A549 (cell line): ENCODE data around the gene ZNF530. TPM values are rescaled to one million over a fixed set of nuclear protein-coding genes. Genes with fewer than 3 reads are reported as not detected.

ENCODE experiments used
- ATAC-seq, 2 experiments: fragments of 200-7000 bp in 1 of 2; fragments of >200 bp in 1 of 2; cut with Nextera tagmentation in 1 of 2; cut with Tn5 transposase in 1 of 2; 3 replicates each; pipeline versions ENCODE4 v1.8.0 to v1.9.1; 2018 to 2020; ENCODE audit warnings: mild to moderate bottlenecking in 1 of 2, moderate library complexity in 1 of 2
- CTCF ChIA-PET: fragments of 300-600 bp; sonication (Branson Sonifier 250); formaldehyde crosslinking; extraction: SDS; loops from one replicate; lab custom pipeline; 2021; ENCODE audit warnings: antibody characterized with exemption, inconsistent platforms; lab: Yijun Ruan, JAX
- POLR2A ChIA-PET: fragments of 350-600 bp; formaldehyde crosslinking; extraction: SDS; loops from one replicate; lab custom pipeline; 2021; ENCODE audit warnings: antibody characterized with exemption, inconsistent platforms; lab: Yijun Ruan, JAX
- DNase-seq, 2 experiments: peaks; one replicate each; pipeline versions ENCODE4 v3.0.0 to v3.0.0-alpha.2; 2011 to 2016; ENCODE audit warnings: low read depth in 1 of 2, low spot score in 1 of 2
- FAIRE-seq: peaks from 2 replicates; lab custom pipeline; 2011; peaks lifted over from hg19 to GRCh38; lab: Jason Lieb, UNC
- H3K27ac ChIP-seq, 2 experiments: fragments of >200 bp; sonication (Bioruptor Twin); formaldehyde crosslinking; 3 replicates each; pipeline ENCODE4 v1.5.1; 2016 to 2017
- H3K4me1 ChIP-seq: fragments of >200 bp; sonication (Bioruptor Twin); formaldehyde crosslinking; 3 replicates; pipeline ENCODE4 v1.6.1; 2016
- H3K4me2 ChIP-seq: fragments of >200 bp; sonication (Bioruptor Twin); formaldehyde crosslinking; 3 replicates; pipeline ENCODE4 v1.6.1; 2016
- H3K4me3 ChIP-seq: fragments of >200 bp; sonication (Bioruptor Twin); formaldehyde crosslinking; 3 replicates; pipeline ENCODE4 v1.5.1; 2016
- H3K9me3 ChIP-seq: fragments of >200 bp; sonication (Bioruptor Twin); formaldehyde crosslinking; 3 replicates; pipeline ENCODE4 v1.6.1; 2016
- CBX2 ChIP-seq: fragments of 200-600 bp; sonication (generic); IDR thresholded peaks from 2 replicates; pipeline ENCODE4 v1.6.1; 2016; ENCODE audit warnings: low read depth, mild to moderate bottlenecking, borderline replicate concordance
- CBX8 ChIP-seq: fragments of 200-600 bp; sonication (generic); IDR thresholded peaks from 2 replicates; pipeline ENCODE4 v1.6.1; 2016
- CHD4 ChIP-seq: fragments of 200-600 bp; sonication (generic); IDR thresholded peaks from 2 replicates; pipeline ENCODE4 v1.6.1; 2016; ENCODE audit warnings: antibody characterized with exemption, mild to moderate bottlenecking, borderline replicate concordance
- EHF ChIP-seq: fragments of 250-450 bp; sonication (Bioruptor Pico); IDR thresholded peaks from 2 replicates; pipeline ENCODE4 v1.5.0; 2020; ENCODE audit warnings: mild to moderate bottlenecking
- GATA3 ChIP-seq: IDR thresholded peaks from 2 replicates; pipeline ENCODE4 v1.6.1; 2012; ENCODE audit warnings: borderline replicate concordance
- HEYL ChIP-seq: fragments of 250-450 bp; sonication (Bioruptor Pico); IDR thresholded peaks from 2 replicates; pipeline ENCODE4 v1.8.0; 2021; ENCODE audit warnings: mild to moderate bottlenecking, moderate library complexity
- JUN ChIP-seq, 2 experiments: fragments of >200 bp; sonication (Bioruptor Twin); formaldehyde crosslinking; IDR thresholded peaks; 2 replicates in 1 of 2; 3 replicates in 1 of 2; pipeline ENCODE4 v1.6.1; 2016 to 2017
- JUNB ChIP-seq: fragments of >200 bp; sonication (Bioruptor Twin); formaldehyde crosslinking; IDR thresholded peaks from 2 replicates; pipeline ENCODE4 v1.6.1; 2016
- MAFK ChIP-seq: fragments of 450-650 bp; IDR thresholded peaks from 2 replicates; pipeline ENCODE4 v1.6.1; 2014; ENCODE audit not compliant: partially characterized antibody
- NFE2L2 ChIP-seq: fragments of 150-350 bp; conservative IDR thresholded peaks from 2 replicates; pipeline ENCODE4 v1.6.1; 2014; ENCODE audit warnings: low read length
- NPAS2 ChIP-seq: fragments of 250-450 bp; sonication (Bioruptor Pico); IDR thresholded peaks from 2 replicates; pipeline ENCODE4 v1.8.0; 2022; ENCODE audit warnings: mild to moderate bottlenecking, moderate library complexity, borderline replicate concordance
- POLR2A ChIP-seq: IDR thresholded peaks from 2 replicates; pipeline ENCODE4 v1.6.1; 2012; ENCODE audit warnings: mild to moderate bottlenecking, low read length
- RARB ChIP-seq: fragments of 250-450 bp; sonication (Bioruptor Pico); IDR thresholded peaks from 2 replicates; pipeline ENCODE4 v1.8.0; 2021; ENCODE audit warnings: mild to moderate bottlenecking, moderate library complexity
- RCOR1 ChIP-seq: fragments of 150-350 bp; IDR thresholded peaks from 2 replicates; pipeline ENCODE4 v1.6.1; 2014; ENCODE audit warnings: antibody characterized with exemption, low read length, low read depth
- RNF2 ChIP-seq: fragments of 200-600 bp; sonication (generic); IDR thresholded peaks from 2 replicates; pipeline ENCODE4 v1.6.1; 2016; ENCODE audit warnings: low read depth, mild to moderate bottlenecking, antibody characterized with exemption, moderate library complexity, borderline replicate concordance
- TFCP2L1 ChIP-seq: fragments of 250-450 bp; sonication (Bioruptor Pico); IDR thresholded peaks from 2 replicates; pipeline ENCODE4 v1.5.0; 2021; ENCODE audit warnings: mild to moderate bottlenecking
- ZC3H11A ChIP-seq: fragments of 450-650 bp; IDR thresholded peaks from 2 replicates; pipeline ENCODE4 v1.6.1; 2014; ENCODE audit warnings: antibody characterized with exemption, mild to moderate bottlenecking
- ZFP36 ChIP-seq: fragments of 450-650 bp; IDR thresholded peaks from 2 replicates; pipeline ENCODE4 v1.6.1; 2014; ENCODE audit warnings: borderline replicate concordance; ENCODE audit not compliant: partially characterized antibody
- ZNF302 ChIP-seq: fragments of 250-450 bp; sonication (Bioruptor Pico); IDR thresholded peaks from 2 replicates; pipeline ENCODE4 v1.9.0; 2021; ENCODE audit warnings: inconsistent platforms, mild to moderate bottlenecking, moderate library complexity
- WGBS: methylation state at CpG from one replicate; pipeline ENCODE4 v1.1.6; 2017; ENCODE audit errors: missing lambda C conversion rate; 5-methylcytosine and 5-hydroxymethylcytosine counted together
- polyA minus RNA-seq: library from RNA; depleted of rRNA, polyadenylated mRNA; stranded (reverse); fragments of >200 nt; gene quantifications from 2 replicates; pipeline ENCODE4 v1.2.3, GENCODE V29; 2011; rRNA and poly(A)+ RNA removed
- polyA plus RNA-seq, 4 experiments: library from polyadenylated mRNA; depleted of rRNA in 3 of 4; stranded (reverse); fragments of >200 nt; fragmentation: RNase III in 1 of 4; extraction: RNeasy Plus Mini Kit Qiagen cat#74134 plus additional on column Dnase treatment in 1 of 4; gene quantifications; 2 replicates in 3 of 4; 3 replicates in 1 of 4; pipeline ENCODE4 v1.2.3, GENCODE V29; 2011 to 2017
- TF ChIP-seq, protein P1 (sequence below): IDR thresholded peaks from 2 replicates; pipeline ENCODE4 v1.6.1; 2012; ENCODE audit warnings: low read depth, borderline replicate concordance
- TF ChIP-seq, protein P2 (sequence below): IDR thresholded peaks from 2 replicates; pipeline ENCODE4 v1.6.1; 2012
- TF ChIP-seq, protein P3 (sequence below): fragments of 150-350 bp; IDR thresholded peaks from 2 replicates; pipeline ENCODE4 v1.6.1; 2014; ENCODE audit warnings: low read depth, mild to moderate bottlenecking, low read length
- TF ChIP-seq, protein P4 (sequence below): fragments of >200 bp; sonication (Bioruptor Twin); formaldehyde crosslinking; IDR thresholded peaks from 2 replicates; pipeline ENCODE4 v1.6.1; 2016
- TF ChIP-seq, protein P5 (sequence below): fragments of 450-650 bp; IDR thresholded peaks from 2 replicates; pipeline ENCODE4 v1.6.1; 2014; ENCODE audit warnings: antibody characterized with exemption
- TF ChIP-seq, protein P6 (sequence below): fragments of 200-600 bp; sonication (generic); IDR thresholded peaks from 2 replicates; pipeline ENCODE4 v1.6.1; 2016; ENCODE audit warnings: antibody characterized with exemption, mild to moderate bottlenecking, moderate library complexity

Gene ZNF530
- polyA plus RNA-seq (2011; rRNA removed) (4.9 and 5.9 TPM in 2 replicates), polyA plus RNA-seq (2017; fragmentation: RNase III; extraction: RNeasy Plus Mini Kit Qiagen cat#74134 plus additional on column Dnase treatment) (4.9 to 6.3 TPM (median 6.3 TPM) in 3 replicates), polyA minus RNA-seq (3.9 and 7.1 TPM in 2 replicates)
- 5.6 and 6.6 TPM in 2 replicates for polyA plus RNA-seq (2012; cell fraction: cytosol; rRNA removed)
- polyA plus RNA-seq (2012; cell fraction: nucleus; rRNA removed) = 2.9 and 3.3 TPM in 2 replicates

DNA sequence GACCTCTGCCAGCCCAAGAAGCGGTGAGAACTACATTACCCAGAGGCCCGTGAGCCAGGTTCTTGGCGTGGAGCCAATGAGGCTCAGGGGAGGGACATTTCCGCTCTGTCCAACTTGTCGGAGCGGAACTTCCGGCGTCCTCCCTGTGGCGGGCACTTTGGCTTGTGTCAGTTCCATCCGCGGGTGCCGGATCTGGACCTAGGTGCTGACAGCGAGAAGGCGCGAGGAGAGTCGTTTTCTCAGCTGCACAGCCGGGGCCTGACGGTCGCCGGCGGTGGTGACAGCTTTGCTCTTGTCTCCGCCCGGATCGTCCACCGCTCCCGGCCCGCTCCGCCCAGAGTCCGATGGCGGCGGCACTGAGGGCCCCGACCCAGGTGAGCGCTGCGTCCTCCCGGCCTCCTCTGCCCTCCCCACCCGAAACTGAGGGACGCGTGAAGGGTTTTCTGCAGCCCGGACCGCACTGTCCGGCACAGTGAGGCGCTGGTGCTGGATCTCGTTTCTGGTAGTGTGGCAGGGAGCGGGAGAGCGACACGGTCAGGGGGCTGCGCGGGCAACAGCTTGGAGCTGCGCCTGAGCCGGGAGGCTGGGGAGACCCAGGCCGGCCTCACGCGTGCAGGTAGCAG, at the start of gene ZNF530:
Gene ZNF530, plus strand, starts transcription at position 125 of the 623 bp plus-strand sequence. CDS start 4,461 bp downstream, outside the sequence.
- peak; percentile 93 to 96 for DNase-seq
- peak; percentile 99 for ATAC-seq
- 4% methylated on average over 21 of the region's 53 CpGs for WGBS
- peak within 1 kb of the TSS; percentile 82 for H3K4me2 ChIP-seq
- peak within 1 kb of the TSS; percentile 17 to 80; a peak in 3 of 6 replicates for H3K27ac ChIP-seq
- ChIA-PET CTCF (interaction anchor here (0.9 kb wide), 2 partner anchors 14 to 21 kb away, joined by 3 to 4 read pairs; partner anchors contain the start of genes ZNF134 and ZNF416), POLR2A (no interaction called here)
- H3K4me3 ChIP-seq = peak within 1 kb of the TSS; percentile 56
- no peaks in the 10 kb centered on the region for H3K4me1 ChIP-seq
- FAIRE-seq = peak; percentile 96
- H3K9me3 ChIP-seq = peaks cover 83% of the 10 kb centered on the region
- TF ChIP-seq JUN (IDR thresholded peaks at IDR 0.05) (peak in 1 of 2 experiments; percentile 45; a peak in 1 of 5 replicates), GATA3 (peak; percentile 62; the same call in 1 of the 2 replicates), ZFP36 (peak; percentile 73), NPAS2 (CRISPR knock-in tag) (no peak)
- TF ChIP-seq, protein P1, sequence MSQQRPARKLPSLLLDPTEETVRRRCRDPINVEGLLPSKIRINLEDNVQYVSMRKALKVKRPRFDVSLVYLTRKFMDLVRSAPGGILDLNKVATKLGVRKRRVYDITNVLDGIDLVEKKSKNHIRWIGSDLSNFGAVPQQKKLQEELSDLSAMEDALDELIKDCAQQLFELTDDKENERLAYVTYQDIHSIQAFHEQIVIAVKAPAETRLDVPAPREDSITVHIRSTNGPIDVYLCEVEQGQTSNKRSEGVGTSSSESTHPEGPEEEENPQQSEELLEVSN = peak; percentile 87
- TF ChIP-seq, protein P2, sequence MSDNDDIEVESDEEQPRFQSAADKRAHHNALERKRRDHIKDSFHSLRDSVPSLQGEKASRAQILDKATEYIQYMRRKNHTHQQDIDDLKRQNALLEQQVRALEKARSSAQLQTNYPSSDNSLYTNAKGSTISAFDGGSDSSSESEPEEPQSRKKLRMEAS = peak; percentile 71; the same call in 1 of the 2 replicates

DNA sequence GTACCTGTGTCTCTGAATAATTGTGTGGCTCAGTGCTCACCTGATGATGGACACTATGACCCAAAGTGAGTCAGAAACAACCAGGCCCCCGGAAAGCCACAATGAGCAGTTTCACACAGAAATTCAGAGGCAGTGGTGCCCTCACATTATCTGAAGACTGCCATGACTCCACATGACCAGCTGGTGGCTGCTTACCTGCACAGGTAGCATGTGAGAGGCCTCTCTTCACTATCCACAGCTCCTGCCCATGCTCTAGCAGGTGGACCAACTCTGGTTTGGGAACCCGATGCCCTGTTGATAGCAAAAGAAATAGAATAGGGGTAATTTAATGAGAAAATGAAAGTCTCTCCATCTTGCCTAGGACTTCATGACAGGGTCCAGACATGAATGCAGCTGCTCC, 47.3 kb upstream of the ZNF530 start:
- H3K4me3 ChIP-seq = no peak overlapping the region
- CTCF ChIA-PET = no interaction called here
- H3K4me1 ChIP-seq = no peaks in the 10 kb centered on the region
- H3K4me2 ChIP-seq = no peak overlapping the region
- ATAC-seq = no peak
- 95% methylated on average over 2 of the region's 2 CpGs for WGBS
- DNase-seq = no peak
- POLR2A ChIA-PET = no interaction called here
- no peak overlapping the region for H3K27ac ChIP-seq
- peaks cover 94% of the 10 kb centered on the region for H3K9me3 ChIP-seq
- TF ChIP-seq, protein P3, sequence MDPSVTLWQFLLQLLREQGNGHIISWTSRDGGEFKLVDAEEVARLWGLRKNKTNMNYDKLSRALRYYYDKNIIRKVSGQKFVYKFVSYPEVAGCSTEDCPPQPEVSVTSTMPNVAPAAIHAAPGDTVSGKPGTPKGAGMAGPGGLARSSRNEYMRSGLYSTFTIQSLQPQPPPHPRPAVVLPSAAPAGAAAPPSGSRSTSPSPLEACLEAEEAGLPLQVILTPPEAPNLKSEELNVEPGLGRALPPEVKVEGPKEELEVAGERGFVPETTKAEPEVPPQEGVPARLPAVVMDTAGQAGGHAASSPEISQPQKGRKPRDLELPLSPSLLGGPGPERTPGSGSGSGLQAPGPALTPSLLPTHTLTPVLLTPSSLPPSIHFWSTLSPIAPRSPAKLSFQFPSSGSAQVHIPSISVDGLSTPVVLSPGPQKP = no peak
- no peak for TF ChIP-seq CBX8
- TF ChIP-seq, protein P4, sequence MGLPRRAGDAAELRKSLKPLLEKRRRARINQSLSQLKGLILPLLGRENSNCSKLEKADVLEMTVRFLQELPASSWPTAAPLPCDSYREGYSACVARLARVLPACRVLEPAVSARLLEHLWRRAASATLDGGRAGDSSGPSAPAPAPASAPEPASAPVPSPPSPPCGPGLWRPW = no peak
- TF ChIP-seq, protein P5, sequence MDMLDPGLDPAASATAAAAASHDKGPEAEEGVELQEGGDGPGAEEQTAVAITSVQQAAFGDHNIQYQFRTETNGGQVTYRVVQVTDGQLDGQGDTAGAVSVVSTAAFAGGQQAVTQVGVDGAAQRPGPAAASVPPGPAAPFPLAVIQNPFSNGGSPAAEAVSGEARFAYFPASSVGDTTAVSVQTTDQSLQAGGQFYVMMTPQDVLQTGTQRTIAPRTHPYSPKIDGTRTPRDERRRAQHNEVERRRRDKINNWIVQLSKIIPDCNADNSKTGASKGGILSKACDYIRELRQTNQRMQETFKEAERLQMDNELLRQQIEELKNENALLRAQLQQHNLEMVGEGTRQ = no peak
- no peak for FAIRE-seq

DNA sequence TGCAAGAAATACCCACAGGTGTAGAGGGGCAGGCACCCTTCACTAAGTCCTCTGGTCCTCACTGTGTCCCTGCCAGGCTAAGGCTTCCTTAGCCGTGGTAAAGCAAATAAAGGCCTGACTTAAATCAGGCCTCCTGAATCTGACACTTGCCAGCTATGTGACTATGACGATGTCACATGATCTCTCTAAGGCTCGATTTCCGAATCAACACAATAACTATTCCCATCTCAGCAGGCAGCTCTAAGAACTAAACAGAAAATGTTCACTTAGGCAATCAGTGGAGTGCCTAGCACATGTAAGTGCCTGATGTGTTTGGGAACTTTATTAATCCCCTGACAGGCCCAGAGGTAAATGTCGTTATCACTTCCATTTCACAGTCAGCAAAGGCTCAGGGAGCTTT, 42.0 kb upstream of the ZNF530 start:
- WGBS = 87% methylated on average over 5 of the region's 5 CpGs
- H3K4me2 ChIP-seq = no peak overlapping the region
- H3K9me3 ChIP-seq = peaks cover 91% of the 10 kb centered on the region
- FAIRE-seq = no peak
- no peak overlapping the region for H3K4me3 ChIP-seq
- H3K27ac ChIP-seq = no peak overlapping the region
- ChIA-PET POLR2A (no interaction called here), CTCF (interaction anchor here (1.3 kb wide), 1 partner anchor 64 kb away, joined by 4 read pairs; no protein-coding TSS in a partner anchor)
- ATAC-seq = no peak
- DNase-seq = no peak
- no peaks in the 10 kb centered on the region for H3K4me1 ChIP-seq
- TF ChIP-seq, protein P4 = no peak
- no peak for TF ChIP-seq EHF (CRISPR knock-in tag)
- TF ChIP-seq NPAS2 (CRISPR knock-in tag) = no peak
- no peak for TF ChIP-seq RNF2
- no peak for TF ChIP-seq GATA3
- no peak for TF ChIP-seq ZNF302
- TF ChIP-seq CHD4 = no peak
- TF ChIP-seq, protein P6, sequence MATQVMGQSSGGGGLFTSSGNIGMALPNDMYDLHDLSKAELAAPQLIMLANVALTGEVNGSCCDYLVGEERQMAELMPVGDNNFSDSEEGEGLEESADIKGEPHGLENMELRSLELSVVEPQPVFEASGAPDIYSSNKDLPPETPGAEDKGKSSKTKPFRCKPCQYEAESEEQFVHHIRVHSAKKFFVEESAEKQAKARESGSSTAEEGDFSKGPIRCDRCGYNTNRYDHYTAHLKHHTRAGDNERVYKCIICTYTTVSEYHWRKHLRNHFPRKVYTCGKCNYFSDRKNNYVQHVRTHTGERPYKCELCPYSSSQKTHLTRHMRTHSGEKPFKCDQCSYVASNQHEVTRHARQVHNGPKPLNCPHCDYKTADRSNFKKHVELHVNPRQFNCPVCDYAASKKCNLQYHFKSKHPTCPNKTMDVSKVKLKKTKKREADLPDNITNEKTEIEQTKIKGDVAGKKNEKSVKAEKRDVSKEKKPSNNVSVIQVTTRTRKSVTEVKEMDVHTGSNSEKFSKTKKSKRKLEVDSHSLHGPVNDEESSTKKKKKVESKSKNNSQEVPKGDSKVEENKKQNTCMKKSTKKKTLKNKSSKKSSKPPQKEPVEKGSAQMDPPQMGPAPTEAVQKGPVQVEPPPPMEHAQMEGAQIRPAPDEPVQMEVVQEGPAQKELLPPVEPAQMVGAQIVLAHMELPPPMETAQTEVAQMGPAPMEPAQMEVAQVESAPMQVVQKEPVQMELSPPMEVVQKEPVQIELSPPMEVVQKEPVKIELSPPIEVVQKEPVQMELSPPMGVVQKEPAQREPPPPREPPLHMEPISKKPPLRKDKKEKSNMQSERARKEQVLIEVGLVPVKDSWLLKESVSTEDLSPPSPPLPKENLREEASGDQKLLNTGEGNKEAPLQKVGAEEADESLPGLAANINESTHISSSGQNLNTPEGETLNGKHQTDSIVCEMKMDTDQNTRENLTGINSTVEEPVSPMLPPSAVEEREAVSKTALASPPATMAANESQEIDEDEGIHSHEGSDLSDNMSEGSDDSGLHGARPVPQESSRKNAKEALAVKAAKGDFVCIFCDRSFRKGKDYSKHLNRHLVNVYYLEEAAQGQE = no peak
- TF ChIP-seq TFCP2L1 = no peak
- no peak for TF ChIP-seq MAFK
- TF ChIP-seq JUNB = no peak
- no peak for TF ChIP-seq ZFP36
- no peak for TF ChIP-seq HEYL
- no peak for TF ChIP-seq NFE2L2
- no peak for TF ChIP-seq POLR2A
- no peak for TF ChIP-seq ZC3H11A
- no peak for TF ChIP-seq CBX2
- TF ChIP-seq RCOR1 = no peak
- TF ChIP-seq RARB (CRISPR knock-in tag) = no peak
